GM21576 (cell line): Measurements from ENCODE around the gene SUOX.
A peak's percentile ranks its signal among the peaks of the same experiment; 100 is the strongest.
"Not testable (repeated sequence)": the region's sequence is repeated elsewhere in the genome, so short reads cannot be mapped to it uniquely, and the experiment has no call there.

ENCODE experiments used
- ATAC-seq: cut with Tn5 transposase; IDR thresholded peaks from one replicate; pipeline ENCODE4 v1.9.1; 2021; ENCODE audit warnings: mild to moderate bottlenecking, moderate library complexity; ENCODE audit not compliant: unreplicated experiment

The SUOX gene

GRCh38 chr12:55982319-55982936, 14.6 kb upstream of the SUOX start:
- peak; percentile 86 for ATAC-seq

GRCh38 chr12:55983232-55983842, 13.7 kb upstream of the SUOX start:
- no peak for ATAC-seq

- ATAC-seq, result no peak
These were observed 12.2 kb upstream of the SUOX start for GRCh38 chr12:55984861-55985260.

- no peak for ATAC-seq
These were observed 11.7 kb upstream of the SUOX start for GRCh38 chr12:55985341-55985740.

- not testable (repeated sequence) for ATAC-seq
These were observed 11.1 kb upstream of the SUOX start for GRCh38 chr12:55985976-55986375.

- ATAC-seq, result no peak
These were observed 6.0 kb upstream of the SUOX start for GRCh38 chr12:55991110-55991509.

GRCh38 chr12:55993230-55993853, 3.7 kb upstream of the SUOX start:
- no peak for ATAC-seq

GRCh38 chr12:55995366-55995765, 1.7 kb upstream of the SUOX start:
- ATAC-seq, result no peak

GRCh38 chr12:55996201-55996714, 818 bp upstream of the SUOX start:
- no peak for ATAC-seq

GRCh38 chr12:55997535-55997859, 421 bp downstream of the SUOX start:
- ATAC-seq, result no peak

GRCh38 chr12:55999522-55999921, 2.4 kb downstream of the SUOX start:
- ATAC-seq, result not testable (repeated sequence)

- not testable (repeated sequence) for ATAC-seq
These were observed 3.0 kb downstream of the SUOX start for GRCh38 chr12:55999999-56000540.

- ATAC-seq, result no peak
These were observed 4.5 kb downstream of the SUOX start for GRCh38 chr12:56001487-56002100.

GRCh38 chr12:56003376-56003775, 6.3 kb downstream of the SUOX start:
- ATAC-seq, result not testable (repeated sequence)

- no peak for ATAC-seq
These were observed 7.1 kb downstream of the SUOX start for GRCh38 chr12:56004211-56004610.

- ATAC-seq, result peak; percentile 16
These were observed 10.8 kb downstream of the SUOX start for GRCh38 chr12:56007564-56008559.

- no peak for ATAC-seq
These were observed 13.1 kb downstream of the SUOX start for GRCh38 chr12:56010111-56010570.

GRCh38 chr12:56011509-56012090, 14.5 kb downstream of the SUOX start:
- ATAC-seq, result no peak

- no peak for ATAC-seq
These were observed 16.4 kb downstream of the SUOX start for GRCh38 chr12:56013482-56013881.

- no peak for ATAC-seq
These were observed 17.1 kb downstream of the SUOX start for GRCh38 chr12:56014205-56014604.
